ENCODE results near the gene RMND5A. TPM values are rescaled to one million over a fixed set of nuclear protein-coding genes. Genes with fewer than 3 reads are reported as not detected.

The RMND5A gene
- polyA plus RNA-seq, 1 of the 3 experiments (the other 2 are of a cell fraction), result 4.3 TPM

DNA sequence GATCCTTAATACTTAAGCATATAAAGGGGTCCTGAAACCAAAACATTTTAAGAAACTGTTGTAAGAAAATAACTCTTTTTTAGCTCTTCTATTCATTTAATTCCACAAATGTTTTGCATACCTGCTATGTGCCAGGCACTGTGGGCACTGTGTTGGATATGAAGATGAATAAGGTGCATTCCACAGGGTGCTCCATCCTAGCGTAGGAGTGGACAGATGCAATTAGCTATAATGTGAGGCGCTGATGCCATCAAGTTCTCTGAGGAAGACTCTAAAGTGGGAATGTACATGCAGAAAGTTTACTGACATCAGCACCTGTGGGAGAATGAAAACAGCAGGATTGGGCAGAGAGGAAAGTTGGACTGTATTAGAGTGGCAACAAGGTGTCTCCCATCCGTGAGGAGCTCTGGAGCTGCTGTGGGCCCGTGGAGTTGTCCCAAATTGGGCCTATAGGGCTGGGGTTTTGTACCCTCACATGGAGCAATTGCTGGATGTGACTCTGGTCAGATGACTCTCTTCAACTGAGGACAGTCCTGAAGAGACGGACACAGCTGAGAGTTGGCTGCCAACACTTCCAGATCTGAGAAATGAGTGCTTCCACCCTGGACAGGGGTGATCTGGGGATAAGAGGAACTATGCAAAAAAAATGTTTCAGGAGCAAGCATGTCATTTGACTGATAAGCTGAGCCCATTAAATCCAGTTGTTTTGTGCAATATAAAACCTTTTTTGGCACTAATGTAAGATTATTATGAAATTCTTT is 48.3 kb downstream of the RMND5A start:
- H2AFZ ChIP-seq (ENCODE audit: low read depth), result no peak overlapping the region
- no peaks in the 10 kb centered on the region for H3K79me2 ChIP-seq (ENCODE audit: insufficient read depth)
- peaks cover 4% of the 10 kb centered on the region for H3F3A ChIP-seq (replicated peaks; ENCODE audit: insufficient read depth)
- no peaks in the 10 kb centered on the region for H3K9me3 ChIP-seq
- H3K9me2 ChIP-seq, result no peaks in the 10 kb centered on the region
- no peaks in the 10 kb centered on the region for H4K20me1 ChIP-seq (ENCODE audit: insufficient read depth)
- 98% methylated on average over 5 of the region's 5 CpGs for WGBS (ENCODE audit: low lambda C conversion rate)
- POLR2A ChIA-PET, result no interaction called here
- H3K27me3 ChIP-seq (ENCODE audit: insufficient read depth), result no peaks in the 10 kb centered on the region
- H3K4me2 ChIP-seq, result no peak overlapping the region
- CTCF ChIA-PET, result interaction anchor here (1.1 kb wide), 1 partner anchor 13 kb away, joined by 4 read pairs; no protein-coding TSS in a partner anchor
- H3K9ac ChIP-seq, result no peak overlapping the region
- peaks cover 15 to 35% of the 10 kb centered on the region in 2 experiments for H3K36me3 ChIP-seq (replicated peaks in 1 of 2; ENCODE audit: control insufficient read depth in 1 of 2, insufficient read depth in 2 of 2, low read length in 1 of 2)
- H3K27ac ChIP-seq (ENCODE audit: low read depth in 2 of 2, low read length in 1 of 2), result no peak overlapping the region
- peaks cover 0 to 3% of the 10 kb centered on the region in 2 experiments; a peak in 1 of 4 replicates for H3K4me1 ChIP-seq (ENCODE audit: control insufficient read depth in 1 of 2, insufficient read depth in 2 of 2, low read depth in 1 of 2, low read length in 1 of 2)
- no peak for TF ChIP-seq TAF1 (IDR thresholded peaks at IDR 0.05; ENCODE audit: borderline replicate concordance, low read depth, low read length)
- no peak for TF ChIP-seq EZH2phosphoT487 (IDR thresholded peaks at IDR 0.05; ENCODE audit: borderline replicate concordance, low read depth)
- no peak for TF ChIP-seq GATA2 (CRISPR knock-in tag; IDR thresholded peaks at IDR 0.05)
- TF ChIP-seq RAD21 (IDR thresholded peaks at IDR 0.05; ENCODE audit: low read length), result no peak
- no peak for TF ChIP-seq SIN3A (IDR thresholded peaks at IDR 0.05; ENCODE audit: borderline replicate concordance, low read depth, low read length)
- TF ChIP-seq RXRA (IDR thresholded peaks at IDR 0.05; ENCODE audit: borderline replicate concordance, low read depth), result no peak
- TF ChIP-seq, protein P1, sequence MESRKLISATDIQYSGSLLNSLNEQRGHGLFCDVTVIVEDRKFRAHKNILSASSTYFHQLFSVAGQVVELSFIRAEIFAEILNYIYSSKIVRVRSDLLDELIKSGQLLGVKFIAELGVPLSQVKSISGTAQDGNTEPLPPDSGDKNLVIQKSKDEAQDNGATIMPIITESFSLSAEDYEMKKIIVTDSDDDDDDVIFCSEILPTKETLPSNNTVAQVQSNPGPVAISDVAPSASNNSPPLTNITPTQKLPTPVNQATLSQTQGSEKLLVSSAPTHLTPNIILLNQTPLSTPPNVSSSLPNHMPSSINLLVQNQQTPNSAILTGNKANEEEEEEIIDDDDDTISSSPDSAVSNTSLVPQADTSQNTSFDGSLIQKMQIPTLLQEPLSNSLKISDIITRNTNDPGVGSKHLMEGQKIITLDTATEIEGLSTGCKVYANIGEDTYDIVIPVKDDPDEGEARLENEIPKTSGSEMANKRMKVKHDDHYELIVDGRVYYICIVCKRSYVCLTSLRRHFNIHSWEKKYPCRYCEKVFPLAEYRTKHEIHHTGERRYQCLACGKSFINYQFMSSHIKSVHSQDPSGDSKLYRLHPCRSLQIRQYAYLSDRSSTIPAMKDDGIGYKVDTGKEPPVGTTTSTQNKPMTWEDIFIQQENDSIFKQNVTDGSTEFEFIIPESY (IDR thresholded peaks at IDR 0.05; ENCODE audit: borderline replicate concordance, low read depth), result no peak
- no peak overlapping the region for H3K4me3 ChIP-seq (ENCODE audit: low read depth in 2 of 2, low read length in 1 of 2)
- DNase-seq, result no peak

DNA sequence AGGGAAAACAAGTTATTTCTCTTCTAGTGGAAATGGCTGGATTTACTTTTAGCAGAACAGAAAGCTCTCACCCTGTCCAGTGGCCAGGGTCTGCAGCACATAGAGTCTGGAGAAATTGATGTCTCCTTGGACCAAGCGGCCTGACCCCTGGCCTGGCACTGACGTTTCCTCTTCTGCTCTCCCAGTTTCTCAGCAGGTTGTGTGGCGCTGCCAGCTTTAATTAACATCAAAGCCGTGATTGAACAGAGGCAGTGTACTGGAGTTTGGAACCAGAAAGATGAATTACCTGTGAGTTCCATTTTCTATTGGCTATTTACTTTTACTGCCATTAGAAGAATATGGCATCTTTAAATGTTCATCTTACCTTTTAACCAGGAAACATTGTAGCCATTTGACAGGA is 49.7 kb downstream of the RMND5A start:
- CTCF ChIA-PET, result no interaction called here
- POLR2A ChIA-PET, result no interaction called here

More for the DNA sequence above, 49.7 kb downstream of the RMND5A start:
- Histone ChIP-seq H3K27me3 (ENCODE audit: insufficient read depth) (no peaks in the 10 kb centered on the region), H3K79me2 (ENCODE audit: insufficient read depth) (no peaks in the 10 kb centered on the region), H2AFZ (ENCODE audit: low read depth) (no peak overlapping the region), H3K4me3 (ENCODE audit: low read depth in 2 of 2, low read length in 1 of 2) (no peak overlapping the region), H3K4me1 (ENCODE audit: control insufficient read depth in 1 of 2, insufficient read depth in 2 of 2, low read depth in 1 of 2, low read length in 1 of 2) (peaks cover 0 to 3% of the 10 kb centered on the region in 2 experiments; a peak in 1 of 4 replicates), H4K20me1 (ENCODE audit: insufficient read depth) (no peaks in the 10 kb centered on the region), H3K9ac (no peak overlapping the region), H3K27ac (ENCODE audit: low read depth in 2 of 2, low read length in 1 of 2) (no peak overlapping the region), H3K9me3 (no peaks in the 10 kb centered on the region), H3K36me3 (replicated peaks in 1 of 2; ENCODE audit: control insufficient read depth in 1 of 2, insufficient read depth in 2 of 2, low read length in 1 of 2) (peaks cover 22 to 46% of the 10 kb centered on the region in 2 experiments), H3K9me2 (no peaks in the 10 kb centered on the region), H3F3A (replicated peaks; ENCODE audit: insufficient read depth) (no peaks in the 10 kb centered on the region), H3K4me2 (no peak overlapping the region)
- TF ChIP-seq, protein P2, sequence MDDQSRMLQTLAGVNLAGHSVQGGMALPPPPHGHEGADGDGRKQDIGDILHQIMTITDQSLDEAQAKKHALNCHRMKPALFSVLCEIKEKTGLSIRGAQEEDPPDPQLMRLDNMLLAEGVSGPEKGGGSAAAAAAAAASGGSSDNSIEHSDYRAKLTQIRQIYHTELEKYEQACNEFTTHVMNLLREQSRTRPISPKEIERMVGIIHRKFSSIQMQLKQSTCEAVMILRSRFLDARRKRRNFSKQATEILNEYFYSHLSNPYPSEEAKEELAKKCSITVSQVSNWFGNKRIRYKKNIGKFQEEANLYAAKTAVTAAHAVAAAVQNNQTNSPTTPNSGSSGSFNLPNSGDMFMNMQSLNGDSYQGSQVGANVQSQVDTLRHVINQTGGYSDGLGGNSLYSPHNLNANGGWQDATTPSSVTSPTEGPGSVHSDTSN (IDR thresholded peaks at IDR 0.05), result no peak
- TF ChIP-seq, protein P3, sequence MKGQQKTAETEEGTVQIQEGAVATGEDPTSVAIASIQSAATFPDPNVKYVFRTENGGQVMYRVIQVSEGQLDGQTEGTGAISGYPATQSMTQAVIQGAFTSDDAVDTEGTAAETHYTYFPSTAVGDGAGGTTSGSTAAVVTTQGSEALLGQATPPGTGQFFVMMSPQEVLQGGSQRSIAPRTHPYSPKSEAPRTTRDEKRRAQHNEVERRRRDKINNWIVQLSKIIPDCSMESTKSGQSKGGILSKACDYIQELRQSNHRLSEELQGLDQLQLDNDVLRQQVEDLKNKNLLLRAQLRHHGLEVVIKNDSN (IDR thresholded peaks at IDR 0.05; ENCODE audit: borderline replicate concordance, low read depth), result no peak
- DNase-seq, result no peak
- WGBS (ENCODE audit: low lambda C conversion rate), result 94% methylated on average over 4 of the region's 4 CpGs
